SK-N-MC (cell line): Measurements from ENCODE around the gene SLC27A6.

ENCODE experiments used
- EZH2 ChIP-seq: fragments of 200-600 bp; sonication (generic); IDR thresholded peaks from one replicate; pipeline ENCODE4 v1.6.1; 2017; ENCODE audit warnings: antibody characterized with exemption
- FOXP2 ChIP-seq: optimal IDR thresholded peaks from 2 replicates; pipeline ENCODE3; 2011; ENCODE audit warnings: mild to moderate bottlenecking, moderate library complexity; ENCODE audit not compliant: insufficient read depth; ENCODE audit errors: extremely low read length, control extremely low read depth
- POLR2AphosphoS5 ChIP-seq: IDR thresholded peaks from 2 replicates; pipeline ENCODE4 v1.6.1; 2012; ENCODE audit warnings: mild to moderate bottlenecking, low read depth, low read length, borderline replicate concordance

DNA sequence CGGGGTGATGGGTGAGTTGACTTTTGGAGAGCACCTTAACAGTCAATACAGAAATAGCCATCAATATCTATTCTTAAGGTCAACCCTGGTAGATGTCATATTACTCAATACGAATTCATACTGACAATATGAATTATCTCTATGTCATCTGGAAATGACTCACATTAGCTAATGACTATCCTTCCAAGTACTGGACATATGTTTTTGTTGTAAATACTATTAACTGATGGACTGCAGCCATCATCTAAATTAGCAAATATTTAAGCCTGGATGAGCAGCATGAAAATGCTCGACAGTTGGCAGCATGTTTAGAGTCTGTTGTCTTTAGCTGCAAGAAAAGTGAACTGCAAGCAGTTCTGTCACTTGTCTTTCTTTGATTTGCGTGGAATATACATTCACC is 109.6 kb downstream of the SLC27A6 start:
- TF ChIP-seq EZH2 (no peak), POLR2AphosphoS5 (no peak), FOXP2 (no peak)
